IPS-18a (cell line): ENCODE data around the gene GPR39.

Source experiments
- H3K27ac ChIP-seq: one replicate; pipeline ENCODE4 v1.5.1; 2013; ENCODE audit warnings: low read length
- H3K27me3 ChIP-seq: one replicate; pipeline ENCODE4 v1.6.1; 2013; ENCODE audit warnings: mild to moderate bottlenecking, low read length; ENCODE audit not compliant: control insufficient read depth, insufficient read depth
- H3K36me3 ChIP-seq: one replicate; pipeline ENCODE4 v1.6.1; 2013; ENCODE audit warnings: low read depth, low read length; ENCODE audit not compliant: control insufficient read depth
- H3K4me1 ChIP-seq: one replicate; pipeline ENCODE4 v1.6.1; 2013; ENCODE audit warnings: low read depth, low read length; ENCODE audit not compliant: control insufficient read depth
- H3K4me3 ChIP-seq: one replicate; pipeline ENCODE4 v1.5.1; 2013; ENCODE audit warnings: low read length
- H3K9ac ChIP-seq: one replicate; pipeline ENCODE4 v1.6.1; 2013; ENCODE audit warnings: mild to moderate bottlenecking, low read length, moderate library complexity
- H3K9me3 ChIP-seq: one replicate; pipeline ENCODE4 v1.6.1; 2013; ENCODE audit warnings: low read depth, low read length; ENCODE audit not compliant: control insufficient read depth

Gene GPR39

DNA sequence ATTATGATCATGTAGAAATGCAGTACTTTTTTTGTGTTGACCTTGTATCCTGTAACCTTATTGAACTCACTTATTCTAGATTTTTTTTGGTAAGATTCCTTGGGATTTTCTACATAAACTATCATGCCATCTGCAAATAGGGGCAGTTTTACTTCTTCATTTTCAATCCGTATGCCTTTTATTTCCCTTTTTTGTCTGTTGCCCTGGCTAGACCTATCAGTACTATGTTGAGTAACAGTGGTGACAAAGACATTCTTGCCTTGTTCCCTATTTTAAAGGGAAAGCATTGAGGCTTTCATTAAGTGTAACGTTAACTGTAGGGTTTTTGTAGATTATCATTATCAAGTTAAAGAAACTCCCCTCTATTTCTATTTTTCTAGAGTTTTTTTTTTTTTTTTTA, 161.1 kb downstream of the GPR39 start:
- Histone ChIP-seq H3K27me3 (no peaks in the 10 kb centered on the region), H3K9me3 (no peaks in the 10 kb centered on the region), H3K27ac (no peak overlapping the region), H3K4me1 (peaks cover 10% of the 10 kb centered on the region), H3K4me3 (no peak overlapping the region), H3K9ac (no peak overlapping the region), H3K36me3 (no peaks in the 10 kb centered on the region)

- Histone ChIP-seq H3K4me1 (peaks cover 10% of the 10 kb centered on the region), H3K27ac (no peak overlapping the region), H3K36me3 (no peaks in the 10 kb centered on the region), H3K9ac (no peak overlapping the region), H3K27me3 (no peaks in the 10 kb centered on the region), H3K9me3 (no peaks in the 10 kb centered on the region), H3K4me3 (no peak overlapping the region)
These were observed 165.0 kb downstream of the GPR39 start for GRCh38 chr2:132581591-132581990.

DNA sequence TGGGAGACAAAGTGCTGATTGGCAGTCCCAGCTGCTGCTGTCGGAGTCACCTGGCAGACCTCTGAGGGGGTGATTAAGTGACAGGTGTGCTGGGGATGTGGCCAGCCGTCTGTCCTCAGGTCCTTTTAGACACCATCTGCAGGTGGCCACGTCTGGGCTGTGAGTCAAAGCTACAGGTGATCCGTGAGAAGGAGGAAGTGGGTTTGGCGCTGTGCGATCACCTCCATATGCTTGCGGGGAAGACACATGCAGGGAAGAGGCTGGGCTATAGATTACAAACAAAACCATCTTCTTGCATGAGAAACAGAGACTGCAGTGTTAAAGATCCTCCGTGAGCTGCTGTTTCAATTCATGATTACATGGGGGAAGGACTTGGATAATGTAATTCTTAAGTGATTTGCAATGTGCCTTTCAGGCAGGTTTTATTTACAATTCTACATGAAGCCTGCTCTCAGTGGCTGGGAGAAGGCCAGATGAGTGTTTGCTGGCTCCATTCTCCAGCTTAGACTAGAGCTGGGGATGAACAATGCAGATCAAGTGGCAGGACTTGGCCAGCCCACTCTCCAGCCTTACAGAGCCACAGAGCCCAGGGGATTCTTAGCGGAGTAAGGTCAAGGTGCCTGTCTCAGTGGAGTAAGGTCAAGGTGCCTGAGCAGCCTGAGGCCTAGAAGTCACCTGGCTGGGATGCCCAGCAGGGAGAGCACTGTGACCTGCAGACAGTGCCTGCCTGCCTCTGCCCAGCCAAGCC, 165.6 kb downstream of the GPR39 start:
- Histone ChIP-seq H3K27ac (no peak overlapping the region), H3K4me3 (no peak overlapping the region), H3K27me3 (no peaks in the 10 kb centered on the region), H3K9ac (no peak overlapping the region), H3K9me3 (no peaks in the 10 kb centered on the region), H3K36me3 (no peaks in the 10 kb centered on the region), H3K4me1 (peaks cover 10% of the 10 kb centered on the region)

- no peak overlapping the region for H3K27ac ChIP-seq
- no peak overlapping the region for H3K4me3 ChIP-seq
- peaks cover 10% of the 10 kb centered on the region for H3K4me1 ChIP-seq
- no peaks in the 10 kb centered on the region for H3K9me3 ChIP-seq
- H3K9ac ChIP-seq, result no peak overlapping the region
- H3K27me3 ChIP-seq, result no peaks in the 10 kb centered on the region
- no peaks in the 10 kb centered on the region for H3K36me3 ChIP-seq
These were observed 167.2 kb downstream of the GPR39 start for GRCh38 chr2:132583666-132584360.

GRCh38 chr2:132584976-132585817, 168.6 kb downstream of the GPR39 start:
- H3K9me3 ChIP-seq, result no peaks in the 10 kb centered on the region
- no peak overlapping the region for H3K27ac ChIP-seq
- peaks cover 22% of the 10 kb centered on the region for H3K4me1 ChIP-seq

GRCh38 chr2:132586101-132586511, 169.5 kb downstream of the GPR39 start:
- no peaks in the 10 kb centered on the region for H3K27me3 ChIP-seq

More at GRCh38 chr2:132584976-132585817, 168.6 kb downstream of the GPR39 start:
- Histone ChIP-seq H3K4me3 (no peak overlapping the region), H3K36me3 (no peaks in the 10 kb centered on the region), H3K9ac (no peak overlapping the region), H3K27me3 (no peaks in the 10 kb centered on the region)

GRCh38 chr2:132586835-132587234, 170.2 kb downstream of the GPR39 start:
- Histone ChIP-seq H3K27ac (no peak overlapping the region), H3K4me3 (no peak overlapping the region), H3K9me3 (no peaks in the 10 kb centered on the region), H3K9ac (no peak overlapping the region), H3K4me1 (peaks cover 20% of the 10 kb centered on the region), H3K36me3 (no peaks in the 10 kb centered on the region), H3K27me3 (no peaks in the 10 kb centered on the region)

More at GRCh38 chr2:132586101-132586511, 169.5 kb downstream of the GPR39 start:
- Histone ChIP-seq H3K4me3 (no peak overlapping the region), H3K27ac (no peak overlapping the region), H3K36me3 (no peaks in the 10 kb centered on the region), H3K4me1 (peaks cover 22% of the 10 kb centered on the region), H3K9ac (no peak overlapping the region), H3K9me3 (no peaks in the 10 kb centered on the region)

- Histone ChIP-seq H3K4me1 (peaks cover 15% of the 10 kb centered on the region), H3K9ac (no peak overlapping the region), H3K27me3 (no peaks in the 10 kb centered on the region), H3K27ac (no peak overlapping the region), H3K4me3 (no peak overlapping the region), H3K9me3 (no peaks in the 10 kb centered on the region), H3K36me3 (no peaks in the 10 kb centered on the region)
These were observed 172.0 kb downstream of the GPR39 start for GRCh38 chr2:132588576-132588975.

DNA sequence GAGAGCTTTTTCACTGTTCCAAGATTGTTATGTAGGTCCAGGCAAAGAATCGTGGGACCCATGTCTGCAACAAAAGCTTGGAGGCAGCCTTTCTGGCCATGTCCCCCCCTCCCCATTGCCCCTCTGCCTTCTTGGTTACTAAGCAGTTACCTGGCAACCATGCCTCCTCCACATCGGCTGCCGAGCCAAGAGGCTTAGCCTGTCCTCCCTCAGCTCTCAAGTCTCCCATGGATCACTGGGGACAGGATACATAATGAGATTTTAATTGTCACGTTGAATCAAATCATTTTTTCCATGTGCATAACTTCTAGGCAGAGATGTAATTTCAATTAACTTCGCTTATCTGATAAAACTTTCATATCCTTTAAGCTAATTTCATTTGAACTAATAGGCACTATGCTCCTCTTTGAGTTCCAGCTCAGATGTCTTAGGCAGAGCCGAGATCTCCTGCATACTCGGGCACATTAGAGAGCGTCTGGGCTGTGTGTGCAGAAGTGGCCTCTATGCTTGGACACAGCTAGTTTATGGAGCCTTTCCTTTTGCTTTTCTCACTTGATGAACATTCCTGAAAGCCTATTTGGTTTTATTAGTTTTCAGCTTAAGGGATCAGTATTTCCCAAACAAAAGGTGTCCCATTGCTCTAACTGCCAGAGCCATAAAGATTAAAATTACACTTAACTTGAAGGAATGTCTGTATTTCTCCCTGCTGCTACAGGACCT, 172.7 kb downstream of the GPR39 start:
- H3K9me3 ChIP-seq, result no peaks in the 10 kb centered on the region
- no peaks in the 10 kb centered on the region for H3K27me3 ChIP-seq
- no peak overlapping the region for H3K4me3 ChIP-seq
- H3K4me1 ChIP-seq, result peaks cover 15% of the 10 kb centered on the region
- H3K27ac ChIP-seq, result no peak overlapping the region
- no peaks in the 10 kb centered on the region for H3K36me3 ChIP-seq
- no peak overlapping the region for H3K9ac ChIP-seq

GRCh38 chr2:132589966-132590365, 173.4 kb downstream of the GPR39 start:
- H3K9me3 ChIP-seq, result no peaks in the 10 kb centered on the region
- no peak overlapping the region for H3K9ac ChIP-seq
- no peaks in the 10 kb centered on the region for H3K36me3 ChIP-seq
- H3K27me3 ChIP-seq, result no peaks in the 10 kb centered on the region
- no peak overlapping the region for H3K27ac ChIP-seq
- peaks cover 15% of the 10 kb centered on the region for H3K4me1 ChIP-seq
- no peak overlapping the region for H3K4me3 ChIP-seq

DNA sequence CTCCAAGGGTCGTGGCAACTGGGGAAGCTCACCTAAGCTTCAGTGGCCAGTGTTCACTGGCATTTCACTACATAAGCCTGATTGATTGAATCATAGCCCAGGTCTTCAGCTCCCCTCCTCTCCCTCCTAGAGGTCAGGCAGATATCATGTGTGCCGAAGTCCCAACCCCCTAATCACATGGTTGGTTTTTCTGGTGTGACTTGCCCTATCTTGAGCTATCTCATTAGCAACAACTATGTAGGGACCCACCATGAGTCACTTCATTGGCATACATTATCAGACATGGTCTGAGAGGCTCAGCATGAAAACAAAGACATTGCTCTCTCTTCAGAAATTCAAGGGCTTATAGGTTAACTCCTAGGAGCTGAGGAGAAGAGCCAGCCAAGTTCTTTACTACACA, 176.6 kb downstream of the GPR39 start:
- Histone ChIP-seq H3K36me3 (no peaks in the 10 kb centered on the region), H3K27ac (no peak overlapping the region), H3K4me3 (no peak overlapping the region), H3K27me3 (no peaks in the 10 kb centered on the region), H3K9me3 (no peaks in the 10 kb centered on the region), H3K4me1 (peaks cover 15% of the 10 kb centered on the region), H3K9ac (no peak overlapping the region)
